ENCODE results near the gene TDRD9. TPM values are rescaled to one million over a fixed set of nuclear protein-coding genes. Genes with fewer than 3 reads are reported as not detected.

Gene TDRD9
- total and polyA plus RNA-seq, 2 experiments from 2014 or later = 0.24 TPM; not detected in 1

GRCh38 chr14:103887557-103888115, 40.6 kb upstream of the TDRD9 start:
- H3K36me3 ChIP-seq (ENCODE audit: insufficient read depth) = no peaks in the 10 kb centered on the region
- H3K27ac ChIP-seq (ENCODE audit: low read depth) = no peak overlapping the region
- H3K4me2 ChIP-seq = no peak overlapping the region
- H3K27me3 Mint-ChIP-seq (ENCODE audit: insufficient read depth, low read depth, poor library complexity) = peaks cover 19% of the 10 kb centered on the region
- no peaks in the 10 kb centered on the region for H3K79me2 ChIP-seq (replicated peaks; ENCODE audit: insufficient read depth)
- H3K27me3 ChIP-seq (ENCODE audit: insufficient read depth) = no peaks in the 10 kb centered on the region
- TF ChIP-seq CREB1 (CRISPR knock-in tag; IDR thresholded peaks at IDR 0.05; ENCODE audit: low read depth) (no peak), JUNB (IDR thresholded peaks at IDR 0.05; ENCODE audit: unreplicated experiment) (no peak), EZH2 (IDR thresholded peaks at IDR 0.05; ENCODE audit: low read depth, unreplicated experiment) (no peak), POLR2AphosphoS5 (IDR thresholded peaks at IDR 0.05; ENCODE audit: low read depth) (no peak), NANOG (IDR thresholded peaks at IDR 0.05; ENCODE audit: borderline replicate concordance) (no peak), REST (IDR thresholded peaks at IDR 0.05; ENCODE audit: unreplicated experiment) (no peak), ZNF462 (CRISPR knock-in tag; IDR thresholded peaks at IDR 0.05) (no peak), ZNF114 (CRISPR knock-in tag; IDR thresholded peaks at IDR 0.05) (no peak), EZH2phosphoT487 (IDR thresholded peaks at IDR 0.05; ENCODE audit: unreplicated experiment) (no peak), STAT1 (IDR thresholded peaks at IDR 0.05; ENCODE audit: unreplicated experiment) (no peak), CTCF (conservative IDR thresholded peaks at IDR 0.05; ENCODE audit: low read depth in 2 of 2) (no peak), ETS1 (IDR thresholded peaks at IDR 0.05) (no peak), ZNF331 (CRISPR knock-in tag; IDR thresholded peaks at IDR 0.05; ENCODE audit: low read depth) (no peak)
- H4K20me1 ChIP-seq (replicated peaks; ENCODE audit: insufficient read depth) = no peaks in the 10 kb centered on the region
- DNase-seq (ENCODE audit: low spot score) = no peak
- no peak overlapping the region for H3K4me3 ChIP-seq
- H3K9me3 Mint-ChIP-seq = no peaks in the 10 kb centered on the region
- no peak overlapping the region for H3K4me3 Mint-ChIP-seq
- H3K36me3 Mint-ChIP-seq (ENCODE audit: low read depth) = no peaks in the 10 kb centered on the region
- H2AFZ ChIP-seq = no peak overlapping the region
- no peaks in the 10 kb centered on the region for H3F3A ChIP-seq (replicated peaks; ENCODE audit: low read depth)
- no peak for ATAC-seq
- H3K4me1 Mint-ChIP-seq = peaks cover 10% of the 10 kb centered on the region
- H3K4me1 ChIP-seq (ENCODE audit: insufficient read depth) = no peaks in the 10 kb centered on the region
- H3K27ac Mint-ChIP-seq = no peak overlapping the region
- no peaks in the 10 kb centered on the region for H3K9me2 ChIP-seq (ENCODE audit: insufficient read depth)

Measured in GM23338 (cell line).